HEK293 (cell line): ENCODE measurements around the gene NGRN.

ENCODE experiments used
- CTCF ChIA-PET: fragments of 350-600 bp; formaldehyde crosslinking; extraction: SDS; loops from one replicate; lab custom pipeline; 2021; ENCODE audit warnings: antibody characterized with exemption; lab: Yijun Ruan, JAX
- POLR2A ChIA-PET: fragments of 300-600 bp; formaldehyde crosslinking; extraction: SDS; loops from one replicate; lab custom pipeline; 2020; ENCODE audit warnings: antibody characterized with exemption, inconsistent platforms; lab: Yijun Ruan, JAX
- H3K27ac ChIP-seq: fragments of 200-500 bp; sonication (Bioruptor generic); 2 replicates; pipeline ENCODE4 v1.5.1; 2014; ENCODE audit warnings: low read depth, low read length, control low read depth, inconsistent platforms; ENCODE audit errors: extremely low read depth
- H3K36me3 ChIP-seq, 2 experiments: fragments of 200-500 bp in 1 of 2; sonication (Bioruptor generic) in 1 of 2; 1 replicate in 1 of 2; 2 replicates in 1 of 2; pipeline ENCODE4 v1.5.1; 2014 to 2017; ENCODE audit warnings: inconsistent platforms in 2 of 2, low read length in 2 of 2; ENCODE audit not compliant: control insufficient read depth in 2 of 2, insufficient read depth in 1 of 2
- H3K4me1 ChIP-seq: fragments of 200-500 bp; sonication (Bioruptor generic); 2 replicates; pipeline ENCODE4 v1.5.1; 2014; ENCODE audit warnings: mild to moderate bottlenecking, low read length, inconsistent platforms; ENCODE audit not compliant: control insufficient read depth, insufficient read depth
- H3K4me3 ChIP-seq: 2 replicates; pipeline ENCODE4 v1.5.1; 2011; ENCODE audit warnings: low read depth, mild to moderate bottlenecking, control low read depth, low read length, moderate library complexity
- H3K9me3 ChIP-seq: fragments of 200-500 bp; sonication (Bioruptor generic); 2 replicates; pipeline ENCODE4 v1.5.1; 2014; ENCODE audit warnings: low read depth, low read length, inconsistent platforms; ENCODE audit not compliant: control insufficient read depth, insufficient read depth
- CTCF ChIP-seq: fragments of 450-650 bp; formaldehyde crosslinking; IDR thresholded peaks from 2 replicates; pipeline ENCODE4 v1.5.1; 2016; ENCODE audit warnings: missing biosample characterization, missing genetic modification characterization
- FEZF1 ChIP-seq: fragments of 450-650 bp; formaldehyde crosslinking; IDR thresholded peaks from 2 replicates; pipeline ENCODE4 v1.5.1; 2016; ENCODE audit warnings: missing biosample characterization, missing genetic modification characterization
- MEIS1 ChIP-seq: sonication (generic); formaldehyde crosslinking; IDR thresholded peaks from 2 replicates; pipeline ENCODE4 v1.8.1; 2022; ENCODE audit warnings: missing genetic modification reagents, mild to moderate bottlenecking, borderline replicate concordance
- PRDM10 ChIP-seq: fragments of 450-650 bp; formaldehyde crosslinking; IDR thresholded peaks from 2 replicates; pipeline ENCODE4 v1.5.1; 2016; ENCODE audit warnings: missing biosample characterization, missing genetic modification characterization
- PRDM6 ChIP-seq: fragments of 450-650 bp; formaldehyde crosslinking; IDR thresholded peaks from 2 replicates; pipeline ENCODE4 v1.5.1; 2017; ENCODE audit warnings: missing biosample characterization, missing genetic modification characterization
- SP7 ChIP-seq: fragments of 450-650 bp; formaldehyde crosslinking; IDR thresholded peaks from 2 replicates; pipeline ENCODE4 v1.5.1; 2016; ENCODE audit warnings: missing biosample characterization, missing genetic modification characterization
- YY1 ChIP-seq: fragments of 450-650 bp; formaldehyde crosslinking; IDR thresholded peaks from 2 replicates; pipeline ENCODE4 v1.5.1; 2018; ENCODE audit warnings: missing biosample characterization, missing genetic modification characterization
- ZNF121 ChIP-seq: fragments of 450-650 bp; formaldehyde crosslinking; IDR thresholded peaks from 2 replicates; pipeline ENCODE4 v1.5.1; 2016; ENCODE audit warnings: missing biosample characterization, missing genetic modification characterization
- ZNF248 ChIP-seq: fragments of 450-650 bp; formaldehyde crosslinking; IDR thresholded peaks from 2 replicates; pipeline ENCODE4 v1.5.1; 2017; ENCODE audit warnings: missing biosample characterization, missing genetic modification characterization
- ZNF341 ChIP-seq: fragments of 450-650 bp; formaldehyde crosslinking; IDR thresholded peaks from 2 replicates; pipeline ENCODE4; 2016; ENCODE audit warnings: low read depth, missing biosample characterization, missing genetic modification characterization
- ZNF354C ChIP-seq: fragments of 450-650 bp; formaldehyde crosslinking; IDR thresholded peaks from 2 replicates; pipeline ENCODE4 v1.5.1; 2016; ENCODE audit warnings: missing biosample characterization, missing genetic modification characterization, low read depth, borderline replicate concordance
- ZNF362 ChIP-seq: fragments of 450-650 bp; formaldehyde crosslinking; IDR thresholded peaks from 2 replicates; pipeline ENCODE4 v1.5.1; 2016; ENCODE audit warnings: missing biosample characterization, missing genetic modification characterization
- ZNF530 ChIP-seq: fragments of 450-650 bp; formaldehyde crosslinking; IDR thresholded peaks from 2 replicates; pipeline ENCODE4 v1.5.1; 2016; ENCODE audit warnings: low read depth, missing biosample characterization, missing genetic modification characterization
- ZNF670 ChIP-seq: fragments of 450-650 bp; formaldehyde crosslinking; IDR thresholded peaks from 2 replicates; pipeline ENCODE4 v1.5.1; 2016; ENCODE audit warnings: missing biosample characterization, missing genetic modification characterization, low read depth
- ZNF777 ChIP-seq: fragments of 450-650 bp; formaldehyde crosslinking; IDR thresholded peaks from 2 replicates; pipeline ENCODE4 v1.5.1; 2017; ENCODE audit warnings: missing biosample characterization, missing genetic modification characterization, borderline replicate concordance
- ZNF791 ChIP-seq: fragments of 450-650 bp; formaldehyde crosslinking; IDR thresholded peaks from 2 replicates; pipeline ENCODE4 v1.5.1; 2016; ENCODE audit warnings: missing biosample characterization, missing genetic modification characterization
- TF ChIP-seq, protein P1 (sequence below): fragments of 450-650 bp; formaldehyde crosslinking; IDR thresholded peaks from 2 replicates; pipeline ENCODE4 v1.5.1; 2016; ENCODE audit warnings: missing biosample characterization, missing genetic modification characterization

Gene NGRN

DNA sequence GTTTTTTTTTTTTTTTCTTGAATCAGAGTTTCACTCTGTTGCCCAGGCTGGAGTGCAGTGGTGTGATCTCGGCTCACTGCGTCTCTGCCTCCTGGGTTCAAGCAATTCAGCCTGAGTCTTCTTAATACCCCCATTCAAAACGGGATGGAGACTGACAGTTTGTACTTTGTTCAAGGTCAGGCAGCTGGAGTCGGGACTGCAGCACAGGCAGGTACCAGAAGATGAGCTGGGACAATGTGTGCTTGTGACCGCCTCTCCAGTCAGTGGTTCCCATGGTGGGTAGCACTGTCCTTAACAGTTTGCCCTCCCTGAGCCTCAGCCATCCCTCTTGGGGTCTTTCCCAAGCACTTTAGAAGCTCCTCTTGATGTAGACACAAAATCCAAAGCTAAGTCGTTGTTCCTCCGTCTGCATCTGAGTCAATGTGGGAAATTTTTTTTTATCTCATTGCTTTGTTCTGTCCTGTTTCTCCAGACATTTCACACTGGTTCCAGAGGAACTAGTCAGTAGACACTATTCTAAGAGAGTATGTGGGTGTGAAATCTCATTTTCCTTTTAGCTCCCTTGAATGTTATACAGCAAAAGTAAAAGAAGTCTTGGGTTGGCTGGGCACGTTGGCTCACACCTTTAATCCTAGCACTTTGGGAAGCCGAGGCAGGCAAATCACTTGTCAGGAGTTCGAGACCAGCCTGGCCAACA is 21.4 kb upstream of the NGRN start:
- POLR2A ChIA-PET, result interaction anchor here (0.5 to 1.8 kb wide), 4 partner anchors 10 to 691 kb away, joined by 3 to 9 read pairs (median 4); partner anchors contain the start of genes CIB1, GDPGP1 and UNC45A
- Histone ChIP-seq H3K9me3 (no peaks in the 10 kb centered on the region), H3K36me3 (peaks cover 0 to 7% of the 10 kb centered on the region in 2 experiments; a peak in 2 of 3 replicates), H3K4me3 (no peak overlapping the region), H3K4me1 (no peaks in the 10 kb centered on the region; the same call in 1 of the 2 replicates), H3K27ac (no peak overlapping the region)
- CTCF ChIA-PET, result interaction anchor here (0.6 kb wide), 1 partner anchor 115 kb away, joined by 3 read pairs; no protein-coding TSS in a partner anchor
- no peak for TF ChIP-seq PRDM10
- TF ChIP-seq ZNF341 (tag by site-specific recombination), result no peak
- no peak for TF ChIP-seq ZNF791 (tag by site-specific recombination)
- no peak for TF ChIP-seq ZNF354C (tag by site-specific recombination)
- TF ChIP-seq CTCF, result no peak
- TF ChIP-seq ZNF248 (tag by site-specific recombination), result no peak
- no peak for TF ChIP-seq ZNF670 (tag by site-specific recombination)
- TF ChIP-seq MEIS1 (CRISPR knock-in tag), result no peak
- TF ChIP-seq SP7 (tag by site-specific recombination), result no peak
- no peak for TF ChIP-seq YY1 (tag by site-specific recombination)
- TF ChIP-seq FEZF1, result no peak
- TF ChIP-seq, protein P1, sequence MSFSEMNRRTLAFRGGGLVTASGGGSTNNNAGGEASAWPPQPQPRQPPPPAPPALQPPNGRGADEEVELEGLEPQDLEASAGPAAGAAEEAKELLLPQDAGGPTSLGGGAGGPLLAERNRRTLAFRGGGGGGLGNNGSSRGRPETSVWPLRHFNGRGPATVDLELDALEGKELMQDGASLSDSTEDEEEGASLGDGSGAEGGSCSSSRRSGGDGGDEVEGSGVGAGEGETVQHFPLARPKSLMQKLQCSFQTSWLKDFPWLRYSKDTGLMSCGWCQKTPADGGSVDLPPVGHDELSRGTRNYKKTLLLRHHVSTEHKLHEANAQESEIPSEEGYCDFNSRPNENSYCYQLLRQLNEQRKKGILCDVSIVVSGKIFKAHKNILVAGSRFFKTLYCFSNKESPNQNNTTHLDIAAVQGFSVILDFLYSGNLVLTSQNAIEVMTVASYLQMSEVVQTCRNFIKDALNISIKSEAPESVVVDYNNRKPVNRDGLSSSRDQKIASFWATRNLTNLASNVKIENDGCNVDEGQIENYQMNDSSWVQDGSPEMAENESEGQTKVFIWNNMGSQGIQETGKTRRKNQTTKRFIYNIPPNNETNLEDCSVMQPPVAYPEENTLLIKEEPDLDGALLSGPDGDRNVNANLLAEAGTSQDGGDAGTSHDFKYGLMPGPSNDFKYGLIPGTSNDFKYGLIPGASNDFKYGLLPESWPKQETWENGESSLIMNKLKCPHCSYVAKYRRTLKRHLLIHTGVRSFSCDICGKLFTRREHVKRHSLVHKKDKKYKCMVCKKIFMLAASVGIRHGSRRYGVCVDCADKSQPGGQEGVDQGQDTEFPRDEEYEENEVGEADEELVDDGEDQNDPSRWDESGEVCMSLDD (tag by site-specific recombination), result no peak

DNA sequence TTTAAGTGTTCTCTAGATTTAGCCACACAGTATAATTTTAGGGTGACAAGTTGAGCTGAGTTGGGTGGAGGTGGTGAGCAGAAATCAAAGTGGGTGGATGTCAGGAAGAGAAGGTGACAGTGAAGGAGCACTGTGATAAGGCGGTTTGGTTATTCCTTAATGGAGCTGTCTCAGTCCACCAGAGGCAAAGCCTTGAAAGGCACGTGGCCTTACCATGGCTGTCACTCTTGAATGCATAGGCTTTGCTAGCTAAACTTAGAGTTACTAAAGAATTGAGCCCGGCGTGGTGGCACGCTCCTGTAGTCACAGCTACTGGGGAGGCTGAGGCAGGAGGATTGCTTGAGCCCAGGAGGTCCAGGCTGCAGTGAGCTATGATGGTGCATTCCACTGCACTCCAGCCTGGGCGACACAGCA is 16.7 kb upstream of the NGRN start:
- ChIA-PET CTCF (interaction anchor here (0.7 to 2.0 kb wide), 5 partner anchors 16 to 106 kb away, joined by 3 to 9 read pairs (median 5); partner anchors contain the start of gene CIB1), POLR2A (interaction anchor here (0.6 to 2.4 kb wide), 18 partner anchors 8 to 682 kb away, joined by 3 to 38 read pairs (median 3); partner anchors contain the start of genes CIB1, GDPGP1, IDH2 and IQGAP1)
- H3K9me3 ChIP-seq, result no peaks in the 10 kb centered on the region
- no peaks in the 10 kb centered on the region; the same call in 1 of the 2 replicates for H3K4me1 ChIP-seq
- no peak overlapping the region for H3K4me3 ChIP-seq
- TF ChIP-seq ZNF530, result no peak
- 0 out of 2 replicates have a peak, but pooled peaks have one; percentile 45 for TF ChIP-seq ZNF777 (tag by site-specific recombination)
- TF ChIP-seq ZNF121, result peak; percentile 99
- TF ChIP-seq PRDM6 (tag by site-specific recombination), result no peak
- TF ChIP-seq ZNF362 (tag by site-specific recombination), result peak; percentile 73
- no peaks in the 10 kb centered on the region for H3K36me3 ChIP-seq
- no peak overlapping the region for H3K27ac ChIP-seq
